HepG2 (cell line): ENCODE data around the gene TPX2. TPM values are rescaled to one million over a fixed set of nuclear protein-coding genes. Genes with fewer than 3 reads are reported as not detected.

Experiments used
- CSRNP1 ChIP-seq: sonication (generic); formaldehyde crosslinking; IDR thresholded peaks from 2 replicates; pipeline ENCODE4 v1.8.1; 2023; ENCODE audit warnings: mild to moderate bottlenecking, missing genetic modification reagents
- LBX2 ChIP-seq: sonication (generic); formaldehyde crosslinking; IDR thresholded peaks from 2 replicates; pipeline ENCODE4 v1.5.0; 2020; ENCODE audit warnings: missing genetic modification reagents, mild to moderate bottlenecking, borderline replicate concordance
- MIER2 ChIP-seq: IDR thresholded peaks from 2 replicates; pipeline ENCODE4 v1.6.1; 2016; ENCODE audit warnings: missing biosample characterization, missing genetic modification reagents
- SMAD1 ChIP-seq: sonication (generic); formaldehyde crosslinking; IDR thresholded peaks from 2 replicates; pipeline ENCODE4 v1.4.0; 2020; ENCODE audit warnings: missing genetic modification reagents, low read depth, mild to moderate bottlenecking, borderline replicate concordance
- SP2 ChIP-seq: sonication (generic); formaldehyde crosslinking; IDR thresholded peaks from 2 replicates; pipeline ENCODE4 v1.5.1; 2020; ENCODE audit warnings: mild to moderate bottlenecking, missing genetic modification reagents
- SP5 ChIP-seq: IDR thresholded peaks from 2 replicates; pipeline ENCODE4 v1.6.1; 2016; ENCODE audit warnings: low read depth, borderline replicate concordance
- TBP ChIP-seq: sonication (generic); formaldehyde crosslinking; IDR thresholded peaks from 2 replicates; pipeline ENCODE4 v1.5.0; 2020; ENCODE audit warnings: missing genetic modification reagents
- ZBTB40 ChIP-seq, 2 experiments: fragments of 450-650 bp in 1 of 2; sonication (generic) in 1 of 2; formaldehyde crosslinking in 1 of 2; IDR thresholded peaks; 2 replicates each; pipeline versions ENCODE4 v1.6.1 to v1.8.0; 2016 to 2022; ENCODE audit warnings: antibody characterized with exemption in 1 of 2, mild to moderate bottlenecking in 1 of 2, missing genetic modification reagents in 1 of 2
- ZFP37 ChIP-seq: sonication (generic); formaldehyde crosslinking; IDR thresholded peaks from 2 replicates; pipeline ENCODE4 v1.4.0; 2020; ENCODE audit warnings: missing genetic modification reagents, borderline replicate concordance
- ZNF34 ChIP-seq: sonication (generic); formaldehyde crosslinking; IDR thresholded peaks from 2 replicates; pipeline ENCODE4 v1.4.0; 2020; ENCODE audit warnings: mild to moderate bottlenecking, missing genetic modification reagents, borderline replicate concordance
- ZNF367 ChIP-seq: sonication (generic); formaldehyde crosslinking; IDR thresholded peaks from 2 replicates; pipeline ENCODE4 v1.4.0; 2020; ENCODE audit warnings: missing genetic modification reagents, borderline replicate concordance
- ZNF510 ChIP-seq: sonication (generic); formaldehyde crosslinking; IDR thresholded peaks from 2 replicates; pipeline ENCODE4 v1.4.0; 2020; ENCODE audit warnings: low read depth, mild to moderate bottlenecking, missing genetic modification reagents
- ZNF576 ChIP-seq: sonication (generic); formaldehyde crosslinking; IDR thresholded peaks from 2 replicates; pipeline ENCODE4 v1.4.0; 2020; ENCODE audit warnings: mild to moderate bottlenecking, missing genetic modification reagents
- ZNF710 ChIP-seq: sonication (generic); formaldehyde crosslinking; IDR thresholded peaks from 2 replicates; pipeline ENCODE4 v1.5.0; 2020; ENCODE audit warnings: mild to moderate bottlenecking, missing genetic modification reagents, borderline replicate concordance
- polyA plus RNA-seq, 8 experiments: library from polyadenylated mRNA; depleted of rRNA in 3 of 8; stranded (reverse) in 7 of 8; unstranded in 1 of 8; fragments of >200 nt; fragmentation: Illumina TruSeq in 4 of 8; extraction: Trizol in 4 of 8; gene quantifications; 2 replicates each; pipeline versions ENCODE4 v1.2.1 to v1.2.3, GENCODE V29; 2011 to 2016; ENCODE audit warnings: low read depth in 4 of 8, missing spikeins in 1 of 8, mixed read lengths in 1 of 8; ENCODE audit not compliant: insufficient read depth in 1 of 8
- total RNA-seq, 5 experiments: library from RNA; depleted of rRNA; stranded (reverse); fragments of >200 nt; fragmentation: Illumina TruSeq; extraction: Trizol; gene quantifications; 2 replicates each; pipeline ENCODE4 v1.2.3, GENCODE V29; 2016; ENCODE audit warnings: low read depth in 1 of 5

Gene TPX2
- total and polyA plus RNA-seq, 2 of the 13 experiments (the other 11 are each of a cell fraction or from before 2014, with no cell fraction given): 34.3 to 124 TPM

- TF ChIP-seq ZBTB40 (IDR thresholded peaks at IDR 0.05) (no peak), ZBTB40 (CRISPR knock-in tag; IDR thresholded peaks at IDR 0.05) (peak; percentile 61; the same call in 1 of the 2 replicates), ZNF34 (CRISPR knock-in tag) (0 out of 2 replicates have a peak, but pooled peaks have one; percentile 71), ZNF710 (peak; percentile 92; the same call in 1 of the 2 replicates), SP2 (CRISPR knock-in tag) (no peak), ZNF367 (CRISPR knock-in tag) (no peak), ZFP37 (CRISPR knock-in tag) (no peak), SP5 (CRISPR knock-in tag) (peak; percentile 93), MIER2 (0 out of 2 replicates have a peak, but pooled peaks have one; percentile 12), LBX2 (no peak), ZNF510 (CRISPR knock-in tag) (no peak; the same call in 1 of the 2 replicates), ZNF576 (no peak), CSRNP1 (CRISPR knock-in tag) (no peak), SMAD1 (CRISPR knock-in tag) (no peak), TBP (CRISPR knock-in tag) (no peak)
Observed at GRCh38 chr20:31719644-31720485, 19.2 kb upstream of the TPX2 start (continued).
